ENCODE results near the gene PDGFA.

The PDGFA gene

GRCh38 chr7:534075-534474, 14.4 kb upstream of the PDGFA start:
- no peak for DNase-seq

- no peak for DNase-seq
Observed at GRCh38 chr7:533266-533665, 13.6 kb upstream of the PDGFA start.

- DNase-seq: no peak
Observed at GRCh38 chr7:532379-533143, 12.9 kb upstream of the PDGFA start.

- no peak for DNase-seq
Observed at GRCh38 chr7:531777-532176, 12.1 kb upstream of the PDGFA start.

- no peak for DNase-seq
Observed at GRCh38 chr7:528451-528850, 8.8 kb upstream of the PDGFA start.

- no peak for DNase-seq
Observed at GRCh38 chr7:527723-528122, 8.1 kb upstream of the PDGFA start.

- DNase-seq: no peak
Observed at GRCh38 chr7:526460-527034, 6.9 kb upstream of the PDGFA start.

GRCh38 chr7:525740-526139, 6.1 kb upstream of the PDGFA start:
- DNase-seq: no peak

GRCh38 chr7:524800-525199, 5.2 kb upstream of the PDGFA start:
- DNase-seq: no peak

GRCh38 chr7:523347-524336, 4.0 kb upstream of the PDGFA start:
- DNase-seq: no peak

- DNase-seq: no peak
Observed at GRCh38 chr7:522951-523314, 3.3 kb upstream of the PDGFA start.

GRCh38 chr7:522071-522950, 2.7 kb upstream of the PDGFA start:
- peak; percentile 77 for DNase-seq

- peak; percentile 63 for DNase-seq
Observed at GRCh38 chr7:521221-522070, 1.8 kb upstream of the PDGFA start.

- DNase-seq: peak; percentile 64
Observed at GRCh38 chr7:520503-521161, 986 bp upstream of the PDGFA start.

GRCh38 chr7:518630-519483, 789 bp downstream of the PDGFA start:
- DNase-seq: peak; percentile 89

- DNase-seq: peak; percentile 62
Observed at GRCh38 chr7:517774-518629, 1.6 kb downstream of the PDGFA start.

GRCh38 chr7:516606-517456, 2.8 kb downstream of the PDGFA start:
- DNase-seq: peak; percentile 73

- no peak for DNase-seq
Observed at GRCh38 chr7:516216-516605, 3.4 kb downstream of the PDGFA start.

All from NCI-H226 (cell line).